Femur (tissue), 1 donor: ENCODE measurements around the gene NUP210.
A peak's percentile ranks its signal among the peaks of the same experiment; 100 is the strongest.

Source experiments
- DNase-seq: peaks from one replicate; pipeline ENCODE4 v3.0.0-alpha.2; 2017

NUP210 gene

DNA sequence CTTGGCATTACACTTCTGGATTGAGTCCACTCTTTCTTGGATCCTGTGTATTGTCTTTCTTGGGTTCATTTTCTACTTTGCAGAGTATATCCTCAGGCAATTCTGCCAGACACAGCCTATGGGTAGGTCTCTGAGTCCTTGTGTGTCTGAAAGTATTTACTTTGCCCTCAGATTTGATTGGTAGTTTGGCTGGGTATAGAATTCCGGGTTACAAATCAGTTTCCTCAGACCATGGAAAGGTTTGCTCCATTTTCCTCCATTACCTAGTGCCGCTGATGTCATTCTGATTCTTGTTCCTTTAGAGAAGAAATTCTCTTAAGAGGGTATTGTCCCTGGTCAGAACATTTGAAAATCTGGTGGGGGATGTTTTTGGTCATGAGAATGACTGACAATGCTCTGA lies 133.2 kb downstream of the NUP210 start:
- DNase-seq: no peak

DNA sequence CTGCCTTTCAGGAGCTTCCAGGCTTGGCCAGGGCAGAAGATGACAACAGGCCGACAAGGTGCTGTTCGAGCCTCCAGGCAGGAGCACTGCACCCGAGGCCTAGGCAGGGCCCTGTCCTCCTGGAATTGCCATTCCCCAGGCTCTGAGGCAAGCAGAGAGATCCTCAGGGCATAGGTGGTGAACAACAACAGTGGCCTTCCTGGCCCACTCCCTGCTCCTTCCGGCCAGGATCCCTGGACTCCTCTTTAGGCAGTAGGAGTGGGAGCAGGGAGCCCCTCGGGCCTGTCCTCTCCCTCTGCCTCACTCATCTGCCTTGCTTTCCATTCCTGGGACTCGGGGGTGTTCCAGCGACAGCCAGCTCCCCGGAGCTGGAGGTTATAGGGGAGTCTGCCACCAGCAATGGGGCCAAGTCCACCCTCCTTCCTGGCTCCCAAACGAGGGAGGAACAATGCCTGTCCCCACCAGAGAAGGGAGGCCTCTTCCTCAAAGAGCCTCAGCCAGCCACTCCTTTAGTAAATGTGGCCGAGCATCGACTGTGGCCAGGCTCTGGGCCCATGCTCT lies 135.0 kb downstream of the NUP210 start:
- no peak for DNase-seq

DNA sequence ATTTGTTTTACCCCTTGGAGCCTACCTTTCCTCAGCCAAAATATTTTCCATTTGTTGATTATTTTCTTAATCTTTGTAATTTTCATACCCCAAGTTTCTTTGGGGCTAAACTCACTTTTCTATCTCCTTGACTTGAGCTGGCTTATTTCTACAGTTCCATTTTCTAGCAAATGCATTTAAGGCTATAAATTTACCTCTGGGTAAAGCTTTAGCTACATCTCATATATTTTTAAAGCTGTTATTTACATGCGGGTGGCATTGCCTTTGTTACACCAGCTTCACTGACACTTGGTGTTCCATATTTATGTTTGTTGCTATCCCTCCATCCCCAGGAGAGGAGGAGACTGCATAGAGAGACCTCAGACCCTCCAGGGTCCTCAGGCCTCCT lies 136.3 kb downstream of the NUP210 start:
- DNase-seq: no peak

DNA sequence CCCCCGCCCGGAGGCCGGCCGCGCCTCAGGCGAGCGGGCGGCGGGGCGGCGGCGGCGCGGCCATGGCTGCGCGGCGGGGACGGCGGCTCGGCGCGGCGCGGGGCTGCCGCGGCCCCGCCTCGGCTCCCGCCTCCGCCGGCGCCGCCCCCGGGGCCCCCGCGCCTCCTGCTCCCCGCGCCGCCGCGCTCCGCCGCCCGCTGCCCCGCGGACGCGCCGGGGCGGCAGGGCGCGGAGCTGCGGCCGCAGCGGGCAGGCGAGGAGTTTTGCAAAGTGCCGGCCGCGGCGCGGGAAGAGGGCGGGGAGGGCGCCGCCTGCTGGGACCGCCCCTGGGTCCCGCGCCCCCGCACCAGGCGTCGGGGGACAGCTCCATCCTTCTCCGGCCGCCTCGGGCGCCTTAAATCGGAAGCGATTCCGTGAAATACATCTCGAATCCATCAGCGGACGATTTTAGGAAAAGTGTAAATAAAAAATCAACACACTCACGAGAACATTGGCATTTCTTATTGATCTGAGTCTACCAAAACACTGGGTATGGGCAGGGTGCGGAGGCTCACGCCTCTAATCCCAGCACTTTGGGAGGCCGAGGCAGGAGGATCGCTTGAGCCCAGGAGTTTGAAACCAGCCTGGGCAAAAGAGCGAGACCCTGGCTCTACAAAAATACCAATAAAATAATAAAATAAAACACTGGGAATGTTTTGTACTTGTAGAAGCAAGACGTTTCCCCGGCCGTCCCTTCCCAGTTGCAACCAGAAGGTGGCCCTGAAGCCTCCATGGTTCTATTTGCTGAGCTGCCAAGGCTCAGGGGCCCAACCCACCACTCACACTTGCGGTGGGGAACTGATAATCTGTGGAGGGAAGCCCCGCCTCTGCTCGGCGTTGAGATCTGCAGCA lies 136.9 kb downstream of the NUP210 start:
- no peak for DNase-seq

DNA sequence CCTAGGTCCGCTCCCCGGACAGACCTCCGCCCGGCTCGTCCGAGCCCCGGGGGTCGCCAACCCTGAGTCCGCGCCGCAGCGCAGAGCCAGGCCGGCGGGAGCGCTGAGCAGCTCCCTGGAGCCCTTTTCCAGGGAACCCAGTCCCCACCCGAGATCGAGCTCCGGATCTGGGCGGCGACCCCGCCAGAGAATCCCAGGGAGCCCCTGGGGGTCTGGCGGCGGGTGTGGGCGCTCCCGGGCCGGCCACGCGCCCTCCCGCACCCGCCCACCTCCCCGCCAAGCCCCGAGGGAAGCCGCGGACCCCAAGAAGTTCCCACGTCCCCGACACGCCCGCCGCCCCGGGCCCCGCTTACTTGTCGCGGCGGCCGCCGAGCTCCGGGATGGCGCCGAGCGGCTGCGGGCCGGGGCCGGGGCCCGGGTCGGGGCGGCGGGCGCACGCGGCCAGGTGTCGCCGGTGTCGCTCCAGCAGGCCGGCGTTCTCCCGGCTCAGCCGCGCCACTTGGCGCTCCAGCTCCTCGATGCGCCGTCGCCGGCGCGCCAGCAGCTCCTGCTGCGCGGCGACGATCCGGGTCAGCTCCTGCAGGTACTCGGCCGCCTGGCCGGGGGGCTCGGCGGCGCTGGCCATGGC lies 137.7 kb downstream of the NUP210 start:
- DNase-seq: no peak

DNA sequence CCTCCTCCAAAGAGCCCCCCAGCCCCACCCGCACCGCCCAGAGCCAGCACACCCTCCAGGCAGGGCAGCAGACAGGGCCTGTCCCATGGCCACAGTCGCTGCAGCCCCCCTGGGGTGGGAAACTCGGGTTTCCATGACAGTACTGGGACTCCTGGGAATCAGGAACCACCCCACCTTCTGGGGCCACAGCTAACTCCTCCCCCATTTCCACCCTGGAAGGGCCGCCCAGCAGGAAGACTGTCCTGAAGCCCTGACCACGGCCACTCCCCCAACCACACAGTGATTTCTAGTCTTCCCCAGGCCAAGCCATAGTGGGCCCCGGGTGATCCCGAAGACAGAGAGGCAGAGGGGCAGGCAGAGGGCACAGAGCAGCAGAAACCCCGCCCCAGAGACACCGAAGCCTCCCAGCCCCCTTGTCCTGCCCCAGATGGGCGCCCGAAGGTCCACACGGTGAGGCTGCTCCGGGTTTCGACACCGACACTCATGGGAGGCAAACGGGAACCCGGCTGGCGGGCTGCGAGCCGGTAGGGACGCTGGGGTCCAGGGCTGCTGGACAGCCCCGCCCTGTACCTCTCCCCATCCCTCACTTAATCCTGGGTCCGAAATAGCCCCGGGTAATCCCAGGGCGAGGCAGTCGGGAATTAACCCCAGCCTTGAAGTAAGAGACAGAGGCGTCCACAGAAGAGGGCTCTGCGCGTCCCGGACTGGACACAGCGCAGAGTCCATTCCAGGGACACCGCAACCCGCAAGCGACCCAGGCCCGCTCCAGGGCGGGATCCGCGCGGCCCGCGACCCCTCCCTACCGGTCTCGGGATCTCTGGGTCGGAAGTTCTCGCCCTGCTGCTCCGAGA lies 138.4 kb downstream of the NUP210 start:
- peak; percentile 62 for DNase-seq

DNA sequence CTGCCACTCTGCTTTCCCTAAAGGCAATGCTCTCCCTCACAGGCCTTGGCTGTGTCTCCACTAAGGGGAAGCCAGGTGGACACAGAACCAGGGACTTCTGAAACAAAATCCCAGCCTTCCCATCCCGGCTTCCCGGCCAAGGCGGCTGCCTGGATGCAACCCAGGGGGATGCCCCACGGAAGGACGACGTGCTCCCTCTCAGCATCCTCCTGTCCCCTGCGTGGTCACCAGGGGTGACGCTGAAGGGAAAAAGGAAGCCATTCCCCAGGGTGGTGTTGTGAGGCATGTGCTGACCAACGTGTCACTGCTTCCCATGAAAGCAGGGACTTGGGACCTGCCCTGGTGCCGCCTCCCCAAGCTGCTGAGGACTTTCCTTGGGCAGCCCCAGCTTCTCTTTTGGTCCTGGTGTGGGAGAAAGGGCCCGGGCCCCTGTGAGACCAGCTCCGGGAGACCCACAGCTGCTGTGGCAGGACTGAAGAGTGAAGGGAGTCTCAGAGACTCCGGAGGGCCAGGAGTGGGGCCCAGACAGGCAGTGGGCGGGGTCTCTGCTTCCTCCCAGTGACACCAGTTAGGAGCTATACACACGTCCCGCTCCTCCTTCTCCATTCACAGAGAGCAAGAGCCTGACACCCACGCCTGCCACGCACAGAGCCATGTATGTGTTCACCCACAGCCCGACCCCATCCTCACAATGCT lies 139.2 kb downstream of the NUP210 start:
- no peak for DNase-seq

DNA sequence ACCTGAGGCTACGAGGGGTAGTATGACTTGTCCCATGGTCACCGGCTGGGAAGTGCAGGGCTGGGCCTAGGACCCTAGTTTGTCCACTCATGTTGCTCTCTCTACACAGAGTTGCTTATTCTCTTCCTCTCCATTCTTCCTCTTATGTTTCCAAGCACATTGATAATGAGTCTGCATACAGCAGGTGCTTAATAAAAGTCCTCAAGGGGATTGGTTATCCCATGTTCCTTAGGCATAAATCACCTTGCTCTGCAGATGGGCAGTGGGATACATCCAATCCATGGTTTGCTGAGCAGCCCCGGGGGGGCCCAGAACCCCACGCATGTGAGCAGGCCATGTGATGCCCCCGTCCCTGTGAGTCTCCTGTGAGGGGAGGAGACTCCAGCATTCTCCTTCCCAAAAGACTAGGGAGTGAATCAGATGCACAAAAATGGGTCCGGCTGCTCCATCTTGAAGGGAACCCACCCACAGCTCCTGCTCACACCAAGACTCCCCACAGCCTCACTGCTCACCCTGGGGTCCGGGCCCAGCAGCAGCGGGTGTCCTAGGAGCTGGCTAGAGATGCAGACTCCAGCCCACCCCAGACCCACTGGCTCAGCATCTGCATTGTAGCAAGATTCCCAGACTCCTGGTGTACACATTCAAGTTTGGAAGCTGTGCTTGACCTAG lies 139.9 kb downstream of the NUP210 start:
- DNase-seq: no peak

DNA sequence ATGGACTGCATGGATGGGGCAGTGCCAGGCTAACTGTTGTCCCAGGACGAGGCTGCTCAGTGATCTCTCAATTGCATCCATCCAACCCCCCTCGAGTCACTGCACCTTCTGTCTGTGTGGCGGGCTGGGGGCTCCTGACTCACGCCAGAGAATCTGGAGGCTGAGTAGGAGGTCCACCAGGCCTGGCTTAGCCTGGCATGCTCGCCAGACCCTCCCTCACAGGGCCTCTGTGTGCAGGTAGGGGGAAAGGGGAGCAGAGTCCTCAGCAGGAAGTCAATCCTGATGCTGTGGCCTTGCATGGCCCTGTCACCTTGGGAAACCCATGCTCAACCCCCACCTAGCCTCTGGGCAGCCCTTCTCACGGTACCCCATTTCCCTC lies 140.6 kb downstream of the NUP210 start:
- DNase-seq: no peak

DNA sequence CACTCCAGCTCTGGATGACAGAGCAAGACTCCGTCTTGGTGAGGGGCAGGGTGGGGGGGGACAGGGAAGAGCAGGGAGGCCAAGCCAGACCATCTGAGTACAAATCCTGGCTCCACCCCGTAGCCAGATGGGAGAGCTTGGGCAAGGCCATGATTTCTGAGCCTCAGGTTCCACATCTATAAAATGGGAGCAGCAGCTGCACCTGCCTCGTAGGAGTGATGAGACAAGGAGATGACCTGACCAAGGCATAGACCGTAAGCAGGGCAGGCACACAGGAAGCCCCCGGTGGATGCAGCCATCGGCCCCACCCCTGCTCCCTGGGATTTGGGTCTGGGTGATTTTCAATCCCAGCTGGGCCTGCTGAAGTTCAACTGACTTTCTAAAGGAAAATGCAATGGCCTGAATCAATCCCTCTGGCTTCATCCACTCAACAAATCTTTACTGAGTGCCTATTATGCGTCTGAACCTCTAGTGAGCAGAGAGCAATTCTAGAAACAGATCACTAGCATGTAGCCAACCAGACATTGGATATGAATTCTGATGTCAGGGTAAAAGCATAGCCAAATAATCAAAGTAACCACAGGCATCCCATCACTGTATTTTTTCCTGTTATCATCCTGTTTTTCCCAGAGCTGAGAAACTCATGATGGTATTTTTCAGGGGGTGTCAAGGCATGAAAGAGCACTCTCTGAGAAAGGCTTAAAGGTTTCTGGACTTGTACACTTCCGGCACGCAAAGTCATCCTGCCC lies 141.2 kb downstream of the NUP210 start:
- no peak for DNase-seq

DNA sequence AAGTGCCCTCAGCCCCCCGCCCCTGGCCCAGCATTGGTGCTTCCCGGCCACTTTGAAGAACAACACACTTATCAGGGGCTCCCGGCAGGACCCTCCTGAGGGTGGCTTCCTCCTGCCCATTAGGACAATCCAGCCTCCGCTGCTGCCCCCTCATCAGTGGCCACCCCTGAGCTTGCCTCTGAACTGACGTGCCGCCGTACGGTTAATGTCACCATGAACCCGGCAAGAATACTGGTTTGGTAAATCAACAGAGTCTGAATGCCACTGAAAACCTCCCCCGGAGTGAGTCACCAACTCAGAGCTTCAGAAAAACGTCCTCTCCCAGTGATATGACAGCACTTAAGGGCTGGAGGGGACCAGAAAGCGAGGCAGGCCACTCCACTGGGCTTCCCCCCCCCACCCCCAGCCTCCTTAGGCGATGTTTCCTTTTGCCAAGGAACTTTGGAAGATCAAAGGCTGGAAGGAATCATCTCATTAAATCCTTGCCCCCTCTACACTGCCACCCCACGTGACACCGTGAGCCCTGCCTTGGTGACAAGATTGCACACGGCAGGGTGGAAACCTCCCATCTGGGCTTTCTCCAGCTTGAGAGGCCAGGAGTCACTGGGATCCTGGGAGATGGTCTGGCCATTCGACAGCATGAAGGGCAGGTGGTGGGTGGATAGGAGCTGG lies 142.1 kb downstream of the NUP210 start:
- DNase-seq: no peak

DNA sequence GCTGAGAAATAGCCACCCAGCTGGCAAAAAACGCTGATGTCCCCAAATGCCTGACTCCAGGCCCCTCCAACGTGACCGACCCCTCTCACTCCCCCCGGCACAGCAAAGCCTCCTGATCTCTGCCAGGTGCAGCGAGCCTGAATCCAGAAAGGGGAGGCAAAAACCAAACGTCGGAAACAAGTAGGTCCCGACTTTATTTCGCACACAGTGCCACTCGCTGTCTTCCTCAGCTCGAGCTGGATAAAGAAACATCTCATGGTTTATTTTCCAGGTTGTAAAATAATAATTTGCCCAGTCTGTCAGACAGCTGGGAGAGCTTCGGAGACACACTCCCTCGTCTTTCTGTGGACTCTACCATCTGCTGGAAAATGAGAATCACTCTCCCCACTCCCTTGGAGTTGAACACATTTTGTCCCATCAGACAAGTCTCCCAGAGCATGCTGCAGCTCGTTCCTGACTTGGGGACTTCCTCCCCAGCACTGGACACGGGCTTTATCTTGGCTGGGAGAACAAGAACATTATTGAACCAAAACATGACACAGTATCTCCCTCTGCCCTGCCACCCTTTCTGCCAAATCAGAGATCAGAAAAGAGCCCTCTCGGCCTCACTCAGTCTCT lies 142.8 kb downstream of the NUP210 start:
- peak; percentile 36 for DNase-seq

DNA sequence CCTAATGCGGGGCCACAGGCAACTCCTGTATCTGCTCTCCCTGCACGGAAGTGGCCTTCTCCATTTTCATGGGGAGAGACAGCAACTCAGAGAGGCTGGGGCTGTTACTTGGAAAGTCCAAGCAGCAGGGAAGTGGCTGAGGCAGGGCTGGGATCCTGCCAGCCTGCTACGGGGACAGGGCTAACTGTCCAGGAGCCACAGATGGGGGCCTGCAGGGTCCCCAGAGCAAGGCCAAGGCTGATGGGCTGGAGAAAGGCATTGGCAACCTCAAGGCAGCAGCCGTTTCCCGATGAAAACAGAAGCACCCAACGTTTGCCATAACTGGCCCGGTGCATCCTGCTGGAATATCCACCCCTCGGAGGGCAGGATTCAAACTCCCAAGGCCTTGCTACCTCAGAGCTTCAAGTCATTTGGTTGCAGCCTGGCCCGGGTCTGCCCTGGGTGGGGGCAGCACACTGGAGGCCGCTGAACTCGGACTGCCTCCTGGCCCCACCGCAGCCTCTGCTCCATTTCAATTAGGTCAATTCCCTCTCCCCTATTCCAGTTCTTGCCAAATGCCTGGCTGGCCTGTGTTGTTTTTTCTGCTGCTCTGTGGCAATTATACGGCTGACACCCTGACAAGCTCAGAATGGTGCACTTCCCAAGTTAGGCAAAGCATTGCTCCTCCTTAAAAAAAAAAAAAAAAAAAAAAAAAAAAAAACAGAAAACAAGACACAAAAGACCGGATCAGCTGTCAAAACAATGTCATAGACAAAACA lies 143.5 kb downstream of the NUP210 start:
- no peak for DNase-seq

DNA sequence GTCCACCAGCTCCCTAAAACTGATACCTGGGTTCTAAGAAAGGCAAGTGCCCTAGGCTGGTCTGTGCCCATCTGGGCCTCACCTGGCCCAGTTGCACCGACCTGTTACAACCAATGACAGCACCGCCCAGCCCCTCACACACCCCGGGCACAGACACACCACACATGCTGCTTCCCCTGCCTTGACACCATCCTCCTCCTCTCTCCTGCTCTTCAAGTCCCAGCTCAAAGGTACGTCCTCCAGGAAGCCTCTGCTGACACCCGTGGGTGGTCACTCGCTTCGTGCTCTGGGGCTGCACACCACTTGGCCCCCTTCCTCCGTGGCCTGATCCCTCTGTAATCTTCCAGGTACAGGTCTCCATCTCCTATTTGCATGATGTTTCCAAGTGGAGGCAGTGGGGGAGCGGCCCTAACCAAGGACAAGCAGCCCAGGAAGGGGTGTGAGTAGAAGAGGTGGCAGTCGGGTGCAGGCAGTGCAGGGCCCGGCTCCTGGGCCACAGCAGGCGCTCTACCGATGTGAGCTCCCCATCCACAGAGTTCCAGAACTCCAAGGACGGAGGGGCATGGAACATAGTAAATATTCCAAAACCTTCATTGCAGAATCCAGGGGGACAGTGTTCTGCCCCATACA lies 144.6 kb downstream of the NUP210 start:
- no peak for DNase-seq

DNA sequence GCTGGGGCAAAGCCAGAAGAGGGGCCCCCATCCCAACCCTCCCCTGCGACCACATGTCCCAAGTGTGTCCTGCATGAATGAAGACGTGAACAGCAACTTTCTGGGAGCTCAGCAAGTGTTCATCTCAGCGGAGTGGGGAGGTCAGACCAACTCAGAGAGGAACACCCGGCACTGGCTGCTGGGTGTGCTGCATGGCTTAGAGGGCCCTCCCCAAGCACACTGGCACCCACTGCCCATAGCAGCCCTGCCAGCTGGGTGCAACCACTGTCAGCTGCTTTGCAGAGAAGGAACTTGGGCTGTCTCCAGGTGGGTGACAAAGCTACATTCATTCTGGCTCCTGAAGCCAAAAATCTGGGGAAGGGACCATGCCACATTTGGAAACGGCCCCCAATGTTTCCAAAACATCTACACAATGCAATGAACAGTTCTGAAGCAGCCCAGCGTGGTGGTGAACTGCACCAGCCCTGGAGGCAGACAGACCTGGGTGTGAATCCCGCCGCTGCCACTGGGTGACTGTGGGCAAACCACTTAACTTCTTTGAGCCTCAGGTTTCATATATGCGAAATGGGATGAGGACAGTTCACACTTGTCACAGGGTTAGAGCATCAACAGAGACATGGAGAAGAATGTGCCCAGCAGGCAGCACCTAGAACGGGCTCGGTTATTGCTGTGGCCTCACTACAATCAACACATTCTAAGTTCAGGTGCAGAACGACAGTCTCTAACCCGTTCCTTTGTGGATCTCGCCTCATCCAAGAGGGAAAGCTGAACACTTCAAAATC lies 145.4 kb downstream of the NUP210 start:
- peak; percentile 47 for DNase-seq

DNA sequence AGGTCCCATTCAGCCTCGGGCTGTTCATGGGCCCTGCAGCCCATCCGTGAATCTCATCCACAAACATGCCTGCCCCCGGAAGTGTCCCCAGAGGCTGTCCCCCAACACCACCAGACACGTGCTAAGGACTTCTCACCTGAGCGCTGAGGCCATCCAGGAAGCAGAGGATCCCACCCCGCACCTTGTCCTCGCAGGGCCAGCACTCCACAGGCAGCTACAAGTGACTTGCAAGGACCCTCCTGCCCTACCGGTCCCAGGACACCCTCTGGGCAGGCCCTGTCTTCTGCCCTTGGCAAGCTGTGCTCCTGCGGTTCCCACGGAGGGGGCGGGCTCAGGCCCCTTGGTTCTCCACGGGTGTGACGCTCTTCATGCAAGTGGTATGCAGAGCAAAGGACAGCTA lies 146.0 kb downstream of the NUP210 start:
- DNase-seq: no peak

DNA sequence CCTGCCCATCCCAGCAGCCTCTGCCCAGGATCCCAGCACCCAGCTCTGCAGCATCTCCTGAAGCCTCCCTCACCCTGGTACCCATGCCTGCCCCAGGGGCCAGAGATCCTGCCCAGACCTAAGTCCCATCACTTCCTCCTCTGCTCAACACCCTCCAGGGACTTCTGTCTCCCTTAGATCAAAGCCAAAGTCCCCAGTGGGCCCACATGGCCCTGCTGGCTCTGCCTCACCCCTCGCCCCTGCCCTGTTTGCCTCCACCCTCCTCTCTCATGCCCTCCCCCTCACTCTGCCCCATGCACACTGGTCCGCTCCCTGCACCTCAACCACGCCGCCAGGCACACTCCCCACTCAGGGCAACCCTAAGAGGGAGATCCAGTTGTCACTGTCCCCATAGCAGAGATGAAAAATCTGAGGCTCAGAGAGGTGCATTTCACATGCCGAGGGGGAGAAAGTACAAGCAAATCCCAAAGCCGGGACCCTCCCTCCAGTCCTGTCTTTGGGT lies 146.5 kb downstream of the NUP210 start:
- DNase-seq: no peak
